NOMO-1 treated with DMSO at 0.1 percent for 48 hours (cell line): ENCODE results near the gene FHIT.

ENCODE experiments used
- DNase-seq: peaks from one replicate; lab custom pipeline; 2025; ENCODE audit not compliant: unreplicated experiment; lab: John Stamatoyannopoulos, UW

The FHIT gene

GRCh38 chr3:60523536-60523935, 727.7 kb downstream of the FHIT start:
- DNase-seq, result no peak

GRCh38 chr3:60517134-60517533, 734.1 kb downstream of the FHIT start:
- no peak for DNase-seq

- no peak for DNase-seq
Measured at GRCh38 chr3:60514866-60515265, 736.4 kb downstream of the FHIT start.

GRCh38 chr3:60514085-60514649, 737.1 kb downstream of the FHIT start:
- no peak for DNase-seq

GRCh38 chr3:60513241-60513640, 738.0 kb downstream of the FHIT start:
- no peak for DNase-seq

- no peak for DNase-seq
Measured at GRCh38 chr3:60512506-60512905, 738.7 kb downstream of the FHIT start.

GRCh38 chr3:60509471-60509870, 741.8 kb downstream of the FHIT start:
- DNase-seq, result no peak

GRCh38 chr3:60504827-60505457, 746.3 kb downstream of the FHIT start:
- no peak for DNase-seq

- no peak for DNase-seq
Measured at GRCh38 chr3:60501314-60501713, 749.9 kb downstream of the FHIT start.

GRCh38 chr3:60497902-60498301, 753.4 kb downstream of the FHIT start:
- DNase-seq, result no peak

- DNase-seq, result no peak
Measured at GRCh38 chr3:60490992-60491391, 760.3 kb downstream of the FHIT start.

- DNase-seq, result no peak
Measured at GRCh38 chr3:60475096-60475495, 776.2 kb downstream of the FHIT start.

GRCh38 chr3:60469481-60469880, 781.8 kb downstream of the FHIT start:
- no peak for DNase-seq

GRCh38 chr3:60463685-60464084, 787.6 kb downstream of the FHIT start:
- DNase-seq, result no peak

- no peak for DNase-seq
Measured at GRCh38 chr3:60461267-60461666, 790.0 kb downstream of the FHIT start.

- peak; percentile 80 for DNase-seq
Measured at GRCh38 chr3:60456180-60456579, 795.1 kb downstream of the FHIT start.

- DNase-seq, result no peak
Measured at GRCh38 chr3:60453326-60453725, 797.9 kb downstream of the FHIT start.

GRCh38 chr3:60448696-60449095, 802.6 kb downstream of the FHIT start:
- no peak for DNase-seq

GRCh38 chr3:60445446-60445845, 805.8 kb downstream of the FHIT start:
- no peak for DNase-seq

GRCh38 chr3:60444898-60445437, 806.3 kb downstream of the FHIT start:
- no peak for DNase-seq

- DNase-seq, result no peak
Measured at GRCh38 chr3:60440869-60441268, 810.4 kb downstream of the FHIT start.

GRCh38 chr3:60435941-60436650, 815.2 kb downstream of the FHIT start:
- DNase-seq, result no peak
